HG02938 (cell line): Measurements from ENCODE around the gene CHST12.

ENCODE experiments used
- ATAC-seq: cut with Tn5 transposase; IDR thresholded peaks from one replicate; pipeline ENCODE4 v1.9.1; 2021; ENCODE audit warnings: mild to moderate bottlenecking, moderate library complexity; ENCODE audit not compliant: unreplicated experiment

CHST12 gene

DNA sequence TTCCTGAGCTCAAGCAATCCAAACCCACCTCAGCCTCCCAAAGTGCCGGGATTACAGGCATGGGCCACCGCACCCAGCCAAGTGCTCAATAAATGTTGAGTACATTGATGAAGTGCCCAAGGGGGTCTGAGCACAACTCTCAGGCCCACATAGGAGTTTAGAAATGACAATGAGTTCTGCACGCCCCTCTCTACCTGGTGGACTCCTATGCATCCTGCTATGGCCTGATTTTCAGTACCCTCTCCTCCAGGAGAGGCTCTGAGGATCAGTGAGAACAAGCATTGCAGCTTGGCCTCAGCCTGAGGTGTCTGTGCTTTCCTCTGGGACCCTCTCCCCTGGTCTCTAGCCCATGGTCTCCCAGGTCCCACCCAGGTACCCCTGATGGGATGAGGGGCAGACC lies 93.7 kb downstream of the CHST12 start:
- ATAC-seq: no peak

DNA sequence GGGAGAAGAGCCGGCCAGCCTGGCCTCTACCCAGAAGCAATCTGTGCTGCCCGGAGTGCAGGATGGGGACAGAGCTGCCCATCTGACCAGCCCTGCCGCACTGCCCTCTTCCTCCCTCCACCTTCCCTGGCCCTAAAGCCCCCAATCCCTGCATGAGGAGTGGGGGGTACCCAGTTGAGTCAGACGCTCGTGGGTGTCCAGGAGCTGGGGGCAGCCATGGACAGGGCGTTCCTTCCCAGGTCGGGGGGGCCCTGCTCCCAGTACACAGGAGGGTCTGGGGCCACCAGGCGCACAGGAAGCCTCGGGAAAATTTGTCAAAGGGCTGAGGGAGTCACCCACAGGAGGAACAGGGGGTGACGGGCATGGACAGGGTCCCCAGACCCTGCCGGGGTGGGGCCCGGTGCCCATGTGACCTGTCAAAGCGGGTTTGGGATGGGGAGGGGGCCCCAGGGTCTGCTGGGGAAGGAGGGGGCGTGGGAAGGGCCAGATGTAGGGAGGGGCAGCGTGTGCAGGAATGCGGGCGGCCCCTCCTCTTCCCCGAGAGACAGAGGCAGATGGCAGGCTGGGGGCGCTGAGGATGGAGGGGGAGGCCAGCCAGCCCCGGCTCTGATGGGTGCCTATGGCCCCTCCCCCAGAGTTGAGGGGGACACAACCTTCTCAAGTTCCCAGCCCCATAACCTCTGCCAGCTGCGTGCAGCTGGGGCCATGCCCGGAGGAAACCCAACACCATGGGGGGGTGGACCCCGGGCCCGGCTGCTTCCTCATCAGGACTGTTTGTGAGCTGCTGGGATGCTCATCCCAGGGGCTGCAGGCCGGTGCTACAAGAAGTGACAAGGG lies 94.3 kb downstream of the CHST12 start:
- no peak for ATAC-seq
